Measurements from ENCODE around the gene NTSR1.

GRCh38 chr20:62728781-62729300 is 20.2 kb downstream of the NTSR1 start:
- TF ChIP-seq PHF8 (conservative IDR thresholded peaks at IDR 0.05; ENCODE audit: low read depth, low read length) (no peak), ASH2L (IDR thresholded peaks at IDR 0.05; ENCODE audit: low read length) (no peak), EGR1 (IDR thresholded peaks at IDR 0.05; ENCODE audit: borderline replicate concordance, low read depth, low read length) (no peak), CTCF (IDR thresholded peaks at IDR 0.05; ENCODE audit: control extremely low read depth in 1 of 3, insufficient read depth in 1 of 3, low read depth in 1 of 3, low read length in 3 of 3) (no peak), MAFK (IDR thresholded peaks at IDR 0.05; ENCODE audit: low read depth, low read length) (no peak), YY1 (IDR thresholded peaks at IDR 0.05; ENCODE audit: low read depth, low read length) (no peak), RXRA (IDR thresholded peaks at IDR 0.05; ENCODE audit: insufficient read depth, low read depth, low read length) (no peak), POLR2A (IDR thresholded peaks at IDR 0.05; ENCODE audit: control extremely low read depth in 1 of 2, low read depth in 2 of 2, low read length in 2 of 2) (no peak), EZH2 (IDR thresholded peaks at IDR 0.05; ENCODE audit: low read depth, low read length, severe bottlenecking) (no peak), SP1 (IDR thresholded peaks at IDR 0.05; ENCODE audit: low read depth, low read length) (no peak), POLR2AphosphoS5 (IDR thresholded peaks at IDR 0.05; ENCODE audit: low read depth, low read length) (no peak), MAX (IDR thresholded peaks at IDR 0.05) (no peak), EP300 (IDR thresholded peaks at IDR 0.05; ENCODE audit: borderline replicate concordance in 1 of 2, low read depth in 2 of 2, low read length in 2 of 2) (no peak), ATF2 (IDR thresholded peaks at IDR 0.05; ENCODE audit: low read length) (no peak)
